Measurements from ENCODE around the gene PRKACA.

PRKACA gene

GRCh38 chr19:14091813-14092462 lies 25.6 kb downstream of the PRKACA start:
- DNase-seq: no peak

- peak; percentile 49 for DNase-seq
Measured at GRCh38 chr19:14091081-14091812, 26.3 kb downstream of the PRKACA start.

- peak; percentile 49 for DNase-seq
Measured at GRCh38 chr19:14090509-14091080, 27.0 kb downstream of the PRKACA start, which contains the start of gene SAMD1. Gene SAMD1, minus strand, starts transcription at chr19:14090751.

GRCh38 chr19:14089662-14090508 lies 27.7 kb downstream of the PRKACA start:
- DNase-seq: no peak

GRCh38 chr19:14089412-14089661 lies 28.2 kb downstream of the PRKACA start:
- no peak for DNase-seq

GRCh38 chr19:14088634-14089411 lies 28.7 kb downstream of the PRKACA start:
- DNase-seq: no peak

- no peak for DNase-seq
Measured at GRCh38 chr19:14086098-14086497, 31.5 kb downstream of the PRKACA start.

GRCh38 chr19:14085309-14085995 lies 32.1 kb downstream of the PRKACA start, which contains the start of gene C19orf67:
Gene C19orf67, minus strand, starts transcription at chr19:14085783. Its CDS starts 156 bp downstream, at chr19:14085627.
- DNase-seq: no peak

- DNase-seq: no peak
Measured at GRCh38 chr19:14082675-14082960, 34.9 kb downstream of the PRKACA start.

- DNase-seq: no peak
Measured at GRCh38 chr19:14081797-14082674, 35.5 kb downstream of the PRKACA start.

GRCh38 chr19:14080887-14081796 lies 36.4 kb downstream of the PRKACA start:
- DNase-seq: peak; percentile 99

- peak; percentile 34 for DNase-seq
Measured at GRCh38 chr19:14078411-14078810, 39.2 kb downstream of the PRKACA start.

- DNase-seq: no peak
Measured at GRCh38 chr19:14073925-14074838, 43.4 kb downstream of the PRKACA start.

- DNase-seq: peak; percentile 27
Measured at GRCh38 chr19:14073261-14073924, 44.2 kb downstream of the PRKACA start.

- no peak for DNase-seq
Measured at GRCh38 chr19:14072535-14073260, 44.9 kb downstream of the PRKACA start, which contains the start of gene MISP3. Gene MISP3, plus strand, starts transcription at chr19:14072786. Its CDS starts 524 bp downstream, at chr19:14073310.

- no peak for DNase-seq
Measured at GRCh38 chr19:14070268-14071050, 47.1 kb downstream of the PRKACA start.

- no peak for DNase-seq
Measured at GRCh38 chr19:14066134-14066533, 51.4 kb downstream of the PRKACA start.
